A549 (cell line): Measurements from ENCODE around the gene CEACAM5. TPM values are rescaled to one million over a fixed set of nuclear protein-coding genes. Genes with fewer than 3 reads are reported as not detected.

ENCODE experiments used
- ATAC-seq, 2 experiments: fragments of 200-7000 bp in 1 of 2; fragments of >200 bp in 1 of 2; cut with Nextera tagmentation in 1 of 2; cut with Tn5 transposase in 1 of 2; 3 replicates each; pipeline versions ENCODE4 v1.8.0 to v1.9.1; 2018 to 2020; ENCODE audit warnings: mild to moderate bottlenecking in 1 of 2, moderate library complexity in 1 of 2
- CTCF ChIA-PET: fragments of 300-600 bp; sonication (Branson Sonifier 250); formaldehyde crosslinking; extraction: SDS; loops from one replicate; lab custom pipeline; 2021; ENCODE audit warnings: antibody characterized with exemption, inconsistent platforms; lab: Yijun Ruan, JAX
- POLR2A ChIA-PET: fragments of 350-600 bp; formaldehyde crosslinking; extraction: SDS; loops from one replicate; lab custom pipeline; 2021; ENCODE audit warnings: antibody characterized with exemption, inconsistent platforms; lab: Yijun Ruan, JAX
- DNase-seq, 2 experiments: peaks; one replicate each; pipeline versions ENCODE4 v3.0.0 to v3.0.0-alpha.2; 2011 to 2016; ENCODE audit warnings: low read depth in 1 of 2, low spot score in 1 of 2
- FAIRE-seq: peaks from 2 replicates; lab custom pipeline; 2011; peaks lifted over from hg19 to GRCh38; lab: Jason Lieb, UNC
- H3K27ac ChIP-seq, 2 experiments: fragments of >200 bp; sonication (Bioruptor Twin); formaldehyde crosslinking; 3 replicates each; pipeline ENCODE4 v1.5.1; 2016 to 2017
- H3K4me1 ChIP-seq: fragments of >200 bp; sonication (Bioruptor Twin); formaldehyde crosslinking; 3 replicates; pipeline ENCODE4 v1.6.1; 2016
- H3K4me2 ChIP-seq: fragments of >200 bp; sonication (Bioruptor Twin); formaldehyde crosslinking; 3 replicates; pipeline ENCODE4 v1.6.1; 2016
- H3K4me3 ChIP-seq: fragments of >200 bp; sonication (Bioruptor Twin); formaldehyde crosslinking; 3 replicates; pipeline ENCODE4 v1.5.1; 2016
- H3K9me3 ChIP-seq: fragments of >200 bp; sonication (Bioruptor Twin); formaldehyde crosslinking; 3 replicates; pipeline ENCODE4 v1.6.1; 2016
- BCL3 ChIP-seq: fragments of >200 bp; sonication (Bioruptor Twin); formaldehyde crosslinking; IDR thresholded peaks from 3 replicates; pipeline ENCODE4 v1.6.1; 2016
- BHLHE40 ChIP-seq: IDR thresholded peaks from 2 replicates; pipeline ENCODE4 v1.6.1; 2012; ENCODE audit warnings: low read depth, low read length, inconsistent platforms
- E2F6 ChIP-seq: IDR thresholded peaks from 2 replicates; pipeline ENCODE4 v1.6.1; 2012; ENCODE audit warnings: low read depth, borderline replicate concordance
- EHMT2 ChIP-seq: fragments of 200-600 bp; sonication (generic); IDR thresholded peaks from 2 replicates; pipeline ENCODE4 v1.6.1; 2016; ENCODE audit warnings: antibody characterized with exemption, low read depth, mild to moderate bottlenecking, moderate library complexity
- FOSB ChIP-seq: fragments of 250-450 bp; sonication (Bioruptor Pico); IDR thresholded peaks from 2 replicates; pipeline ENCODE4 v1.5.0; 2020; ENCODE audit warnings: mild to moderate bottlenecking, moderate library complexity
- GATA3 ChIP-seq: IDR thresholded peaks from 2 replicates; pipeline ENCODE4 v1.6.1; 2012; ENCODE audit warnings: borderline replicate concordance
- HDAC2 ChIP-seq: fragments of 200-600 bp; sonication (generic); IDR thresholded peaks from 2 replicates; pipeline ENCODE4 v1.6.1; 2016
- HEYL ChIP-seq: fragments of 250-450 bp; sonication (Bioruptor Pico); IDR thresholded peaks from 2 replicates; pipeline ENCODE4 v1.8.0; 2021; ENCODE audit warnings: mild to moderate bottlenecking, moderate library complexity
- JUNB ChIP-seq: fragments of >200 bp; sonication (Bioruptor Twin); formaldehyde crosslinking; IDR thresholded peaks from 2 replicates; pipeline ENCODE4 v1.6.1; 2016
- MAZ ChIP-seq: fragments of 150-350 bp; IDR thresholded peaks from 2 replicates; pipeline ENCODE4 v1.6.1; 2014; ENCODE audit warnings: antibody characterized with exemption, low read depth, low read length, borderline replicate concordance
- MYC ChIP-seq: IDR thresholded peaks from 2 replicates; pipeline ENCODE4 v1.6.1; 2012; ENCODE audit warnings: mild to moderate bottlenecking, inconsistent platforms, low read length, improper control_type of control experiment, borderline replicate concordance
- NFE2L2 ChIP-seq: fragments of 150-350 bp; conservative IDR thresholded peaks from 2 replicates; pipeline ENCODE4 v1.6.1; 2014; ENCODE audit warnings: low read length
- NR3C1 ChIP-seq: fragments of >200 bp; sonication (Bioruptor Twin); formaldehyde crosslinking; IDR thresholded peaks from 3 replicates; pipeline ENCODE4 v1.6.1; 2017
- POLR2A ChIP-seq: IDR thresholded peaks from 2 replicates; pipeline ENCODE4 v1.6.1; 2012; ENCODE audit warnings: mild to moderate bottlenecking, low read length
- RAD21 ChIP-seq, 2 experiments: fragments of >200 bp in 1 of 2; sonication (Bioruptor Twin) in 1 of 2; formaldehyde crosslinking in 1 of 2; IDR thresholded peaks in 1 of 2; conservative IDR thresholded peaks in 1 of 2; 2 replicates in 1 of 2; 3 replicates in 1 of 2; pipeline ENCODE4 v1.6.1; 2012 to 2018; ENCODE audit warnings: inconsistent platforms in 1 of 2
- RARB ChIP-seq: fragments of 250-450 bp; sonication (Bioruptor Pico); IDR thresholded peaks from 2 replicates; pipeline ENCODE4 v1.8.0; 2021; ENCODE audit warnings: mild to moderate bottlenecking, moderate library complexity
- RCOR1 ChIP-seq: fragments of 150-350 bp; IDR thresholded peaks from 2 replicates; pipeline ENCODE4 v1.6.1; 2014; ENCODE audit warnings: antibody characterized with exemption, low read length, low read depth
- REST ChIP-seq: fragments of 200-600 bp; sonication (generic); IDR thresholded peaks from 2 replicates; pipeline ENCODE4 v1.6.1; 2016; ENCODE audit warnings: antibody characterized with exemption, mild to moderate bottlenecking, moderate library complexity
- RFX5 ChIP-seq: fragments of 450-650 bp; IDR thresholded peaks from 2 replicates; pipeline ENCODE4 v1.7.1; 2014; ENCODE audit warnings: antibody characterized with exemption, mild to moderate bottlenecking, moderate library complexity
- TFCP2L1 ChIP-seq: fragments of 250-450 bp; sonication (Bioruptor Pico); IDR thresholded peaks from 2 replicates; pipeline ENCODE4 v1.5.0; 2021; ENCODE audit warnings: mild to moderate bottlenecking
- TP53 ChIP-seq: fragments of 250-450 bp; sonication (Bioruptor Pico); IDR thresholded peaks from 2 replicates; pipeline ENCODE4 v1.5.0; 2021; ENCODE audit warnings: mild to moderate bottlenecking, moderate library complexity
- WGBS: methylation state at CpG from one replicate; pipeline ENCODE4 v1.1.6; 2017; ENCODE audit errors: missing lambda C conversion rate; 5-methylcytosine and 5-hydroxymethylcytosine counted together
- polyA plus RNA-seq, 4 experiments: library from polyadenylated mRNA; depleted of rRNA in 3 of 4; stranded (reverse); fragments of >200 nt; fragmentation: RNase III in 1 of 4; extraction: RNeasy Plus Mini Kit Qiagen cat#74134 plus additional on column Dnase treatment in 1 of 4; gene quantifications; 2 replicates in 3 of 4; 3 replicates in 1 of 4; pipeline ENCODE4 v1.2.3, GENCODE V29; 2011 to 2017

Gene CEACAM5
- polyA plus RNA-seq, 2 of the 4 experiments (the other 2 are of a cell fraction) = 1.3 TPM; not detected in 1

GRCh38 chr19:41739361-41739760, 30.9 kb downstream of the CEACAM5 start:
- no peak overlapping the region for H3K27ac ChIP-seq
- H3K4me1 ChIP-seq = no peaks in the 10 kb centered on the region
- no peak for TF ChIP-seq RAD21 (conservative IDR thresholded peaks at IDR 0.05 in 1 of 2, IDR thresholded peaks at IDR 0.05 in 1 of 2)
- no peak for TF ChIP-seq EHMT2
- no peak for TF ChIP-seq RARB (CRISPR knock-in tag)
- TF ChIP-seq BCL3 = no peak
- TF ChIP-seq JUNB = no peak
- no peak for TF ChIP-seq FOSB
- TF ChIP-seq MAZ = no peak
- no peak for TF ChIP-seq TFCP2L1 (CRISPR knock-in tag)
- no peak for TF ChIP-seq NR3C1
- TF ChIP-seq TP53 = no peak
- TF ChIP-seq MYC = no peak
- no peak for TF ChIP-seq NFE2L2
- TF ChIP-seq RCOR1 = no peak
- no peak for TF ChIP-seq RFX5
- no peak for TF ChIP-seq GATA3
- TF ChIP-seq, all 56 proteins: peak for 0
- Histone ChIP-seq H3K4me3 (no peak overlapping the region), H3K9me3 (no peaks in the 10 kb centered on the region), H3K4me2 (no peak overlapping the region)
- POLR2A ChIA-PET = no interaction called here
- 2% methylated on average over 3 of the region's 3 CpGs for WGBS
- ATAC-seq (no peak), FAIRE-seq (peak; percentile 32), DNase-seq (no peak)
- CTCF ChIA-PET = interaction anchor here (0.6 to 10.5 kb wide), 14 partner anchors 14 to 290 kb away, joined by 3 to 261 read pairs (median 4); partner anchors contain the start of genes CEACAM3 and CEACAM6

GRCh38 chr19:41740415-41741243, 32.2 kb downstream of the CEACAM5 start:
- H3K4me1 ChIP-seq = no peaks in the 10 kb centered on the region
- ChIA-PET POLR2A (no interaction called here), CTCF (interaction anchor here (0.6 to 10.5 kb wide), 22 partner anchors 10 to 177 kb away, joined by 3 to 261 read pairs (median 4); partner anchors contain the start of genes CEACAM3 and CEACAM6)
- peak; percentile 96 for FAIRE-seq
- TF ChIP-seq HEYL (no peak), E2F6 (no peak), RARB (CRISPR knock-in tag) (no peak), POLR2A (no peak), BHLHE40 (no peak), JUNB (no peak), REST (no peak), GATA3 (no peak), HDAC2 (no peak)
- no peak overlapping the region for H3K27ac ChIP-seq
- no peak overlapping the region for H3K4me2 ChIP-seq
- 18% methylated on average over 5 of the region's 5 CpGs for WGBS
- no peak for DNase-seq
- no peak for ATAC-seq
- H3K4me3 ChIP-seq = no peak overlapping the region
- H3K9me3 ChIP-seq = no peaks in the 10 kb centered on the region
